ENCODE measurements around the gene TTYH2. TPM values are rescaled to one million over a fixed set of nuclear protein-coding genes. Genes with fewer than 3 reads are reported as not detected.

The TTYH2 gene
- total and polyA plus RNA-seq, 7 donors, result 0.89 to 16.4 (median 5.1) TPM

DNA sequence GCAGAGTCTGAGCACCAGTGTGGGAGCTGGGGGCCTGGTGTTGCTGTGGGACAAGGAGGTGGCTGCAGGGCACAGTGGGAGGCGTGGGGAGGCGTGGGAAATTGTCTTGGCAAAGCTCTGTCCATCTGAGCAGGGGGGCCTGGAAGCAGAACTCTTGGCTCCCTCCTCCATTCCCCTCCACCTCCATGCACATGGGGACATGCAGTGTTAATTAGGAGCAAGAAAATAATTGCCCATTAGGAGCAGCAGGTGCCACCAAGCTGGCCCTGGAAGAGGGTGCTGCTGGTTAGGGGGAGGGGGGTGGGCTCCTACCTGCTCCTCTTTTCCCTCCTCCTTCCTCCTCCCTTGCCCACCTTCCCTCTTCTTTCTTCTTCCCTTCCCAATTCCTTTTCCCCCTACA, 4.5 kb downstream of the TTYH2 start:
- Histone ChIP-seq H3K4me1 (peaks cover 11% of the 10 kb centered on the region), H3K36me3 (ENCODE audit: insufficient read depth in 1 of 2, low read depth in 1 of 2) (peaks cover 0 to 11% of the 10 kb centered on the region in 2 donors), H3K27ac (no peak overlapping the region), H3K27me3 (ENCODE audit: insufficient read depth in 3 of 3, low read length in 2 of 3) (no peaks in the 10 kb centered on the region), H3K9me3 (no peaks in the 10 kb centered on the region), H3K4me3 (no peak overlapping the region)
- DNase-seq (no peak), ATAC-seq (no peak)
- 87 to 96% (median 89%) methylated on average over 2 of the region's 2 CpGs for WGBS, 3 donors
- intact Hi-C loops (cut with DNase I), result loop anchor here in 1 of 2 donors (10.0 kb wide), 2 partner anchors 147 to 237 kb away; partner anchors contain the start of genes BTBD17 and GPR142
- TF ChIP-seq, protein P1, sequence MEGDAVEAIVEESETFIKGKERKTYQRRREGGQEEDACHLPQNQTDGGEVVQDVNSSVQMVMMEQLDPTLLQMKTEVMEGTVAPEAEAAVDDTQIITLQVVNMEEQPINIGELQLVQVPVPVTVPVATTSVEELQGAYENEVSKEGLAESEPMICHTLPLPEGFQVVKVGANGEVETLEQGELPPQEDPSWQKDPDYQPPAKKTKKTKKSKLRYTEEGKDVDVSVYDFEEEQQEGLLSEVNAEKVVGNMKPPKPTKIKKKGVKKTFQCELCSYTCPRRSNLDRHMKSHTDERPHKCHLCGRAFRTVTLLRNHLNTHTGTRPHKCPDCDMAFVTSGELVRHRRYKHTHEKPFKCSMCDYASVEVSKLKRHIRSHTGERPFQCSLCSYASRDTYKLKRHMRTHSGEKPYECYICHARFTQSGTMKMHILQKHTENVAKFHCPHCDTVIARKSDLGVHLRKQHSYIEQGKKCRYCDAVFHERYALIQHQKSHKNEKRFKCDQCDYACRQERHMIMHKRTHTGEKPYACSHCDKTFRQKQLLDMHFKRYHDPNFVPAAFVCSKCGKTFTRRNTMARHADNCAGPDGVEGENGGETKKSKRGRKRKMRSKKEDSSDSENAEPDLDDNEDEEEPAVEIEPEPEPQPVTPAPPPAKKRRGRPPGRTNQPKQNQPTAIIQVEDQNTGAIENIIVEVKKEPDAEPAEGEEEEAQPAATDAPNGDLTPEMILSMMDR (IDR thresholded peaks at IDR 0.05), result no peak

DNA sequence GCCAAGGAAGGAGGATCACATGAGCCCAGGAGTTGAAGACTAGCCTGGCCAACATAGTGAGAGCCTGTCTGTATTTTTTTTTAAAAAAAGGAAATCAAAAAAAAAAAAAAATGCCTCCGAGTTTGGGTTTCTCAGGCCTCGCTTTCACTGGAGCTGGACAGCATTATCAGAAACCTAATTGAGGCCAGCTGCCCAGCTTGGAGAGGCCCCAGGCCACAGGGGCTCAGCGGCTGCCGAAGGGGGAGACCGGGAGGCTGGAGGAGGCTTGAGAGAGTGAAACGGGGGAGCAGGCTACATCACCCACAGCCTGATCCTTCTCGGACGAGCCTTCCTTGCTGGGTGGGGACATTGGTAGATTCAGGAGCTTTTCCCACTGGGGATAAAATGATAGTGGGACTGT, 5.1 kb downstream of the TTYH2 start:
- DNase-seq, result no peak
- 65 to 82% (median 66%) methylated on average over 8 of the region's 8 CpGs for WGBS, 3 donors

DNA sequence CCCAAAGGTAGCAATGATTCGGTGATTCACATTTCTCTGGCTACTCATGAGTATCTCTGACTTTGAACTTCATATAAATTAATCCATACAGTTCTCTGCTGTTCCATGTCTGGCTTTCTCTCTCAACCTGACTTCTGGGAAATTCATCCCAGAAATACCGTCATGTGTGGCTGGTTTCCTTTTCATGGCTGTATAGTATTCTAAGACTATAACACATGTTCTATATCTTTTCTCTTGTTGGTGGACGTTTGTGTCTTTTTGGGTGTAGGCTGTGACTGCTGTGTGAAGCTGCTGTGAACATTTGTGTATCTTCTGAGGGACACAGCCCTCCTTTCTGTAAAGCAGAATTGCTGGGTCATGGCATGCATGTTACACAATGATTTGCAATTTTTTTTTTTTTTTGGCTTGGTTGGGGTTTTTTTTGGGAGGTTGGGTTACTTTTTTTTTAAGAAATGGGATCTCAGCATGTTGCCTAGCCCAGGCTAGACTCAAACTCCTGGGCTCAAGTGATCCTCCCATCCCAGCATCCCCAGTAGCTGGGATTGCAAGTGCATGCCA, 6.3 kb downstream of the TTYH2 start:
- no peak overlapping the region for H3K27ac ChIP-seq
- H3K4me1 ChIP-seq, result peaks cover 11% of the 10 kb centered on the region
- DNase-seq (no peak), ATAC-seq (no peak)
- no peaks in the 10 kb centered on the region for H3K9me3 ChIP-seq
- no peak overlapping the region for H3K4me3 ChIP-seq
- H3K36me3 ChIP-seq (ENCODE audit: insufficient read depth in 1 of 2, low read depth in 1 of 2), result peaks cover 0 to 28% of the 10 kb centered on the region in 2 donors
- H3K27me3 ChIP-seq (ENCODE audit: insufficient read depth in 3 of 3, low read length in 2 of 3), result no peaks in the 10 kb centered on the region
- WGBS, 3 donors, result 92 to 93% (median 92%) methylated on average over 3 of the region's 3 CpGs
- intact Hi-C loops (cut with DNase I), result loop anchor here in 1 of 2 donors (10.0 kb wide), 2 partner anchors 145 to 235 kb away; partner anchors contain the start of genes BTBD17 and GPR142
- TF ChIP-seq, protein P1 (IDR thresholded peaks at IDR 0.05), result no peak

More for the DNA sequence above, 5.1 kb downstream of the TTYH2 start:
- H3K4me3 ChIP-seq, result no peak overlapping the region
- TF ChIP-seq, protein P1 (IDR thresholded peaks at IDR 0.05), result no peak
- H3K9me3 ChIP-seq, result no peaks in the 10 kb centered on the region
- no peaks in the 10 kb centered on the region for H3K27me3 ChIP-seq (ENCODE audit: insufficient read depth in 3 of 3, low read length in 2 of 3)
- no peak for ATAC-seq
- intact Hi-C loops (cut with DNase I), result loop anchor here in 1 of 2 donors (10.0 kb wide), 2 partner anchors 146 to 236 kb away; partner anchors contain the start of genes BTBD17 and GPR142
- H3K27ac ChIP-seq, result no peak overlapping the region
- peaks cover 11% of the 10 kb centered on the region for H3K4me1 ChIP-seq
- H3K36me3 ChIP-seq (ENCODE audit: insufficient read depth in 1 of 2, low read depth in 1 of 2), result peaks cover 0 to 17% of the 10 kb centered on the region in 2 donors

DNA sequence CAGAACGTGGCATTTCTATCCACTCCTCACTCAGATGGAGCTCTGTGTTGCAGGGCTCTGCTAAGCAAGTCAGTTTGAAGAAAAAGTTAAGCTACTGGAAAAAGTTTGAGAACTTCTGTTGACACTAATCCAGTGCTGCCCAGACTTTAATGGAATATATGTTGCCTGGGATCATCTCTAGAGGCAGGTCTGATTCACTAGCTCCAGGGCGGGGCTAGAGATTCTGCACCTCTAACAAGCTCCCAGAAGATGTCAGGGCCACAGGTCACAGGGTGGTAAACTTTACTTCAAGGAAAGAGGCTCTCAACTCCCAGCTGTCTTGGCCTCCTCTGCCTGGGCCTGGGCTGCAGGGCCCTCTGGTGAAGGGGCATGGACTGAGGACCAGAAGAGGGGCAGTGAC, 6.8 kb downstream of the TTYH2 start:
- TF ChIP-seq, protein P1 (IDR thresholded peaks at IDR 0.05), result no peak
- intact Hi-C loops (cut with DNase I), result no loop called here
- Histone ChIP-seq H3K36me3 (ENCODE audit: insufficient read depth in 1 of 2, low read depth in 1 of 2) (peaks cover 0 to 29% of the 10 kb centered on the region in 2 donors), H3K4me3 (no peak overlapping the region), H3K9me3 (no peaks in the 10 kb centered on the region), H3K4me1 (peaks cover 11% of the 10 kb centered on the region), H3K27me3 (ENCODE audit: insufficient read depth in 3 of 3, low read length in 2 of 3) (no peaks in the 10 kb centered on the region), H3K27ac (no peak overlapping the region)
- ATAC-seq (no peak), DNase-seq (no peak)
- WGBS, 3 donors, result 86 to 95% (median 89%) methylated on average over 2 of the region's 2 CpGs
